BE2C (cell line): ENCODE results near the gene HYKK.

ENCODE experiments used
- DNase-seq: peaks from one replicate; pipeline ENCODE4 v3.0.0-alpha.2; 2020
- H3K27me3 ChIP-seq: fragments of 250-450 bp; sonication (Bioruptor Pico); 2 replicates; pipeline ENCODE4 v1.5.1; 2020; ENCODE audit warnings: mild to moderate bottlenecking
- H3K36me3 ChIP-seq: fragments of 250-450 bp; sonication (Bioruptor Pico); 2 replicates; pipeline ENCODE4 v1.5.1; 2020; ENCODE audit warnings: mild to moderate bottlenecking
- H3K4me1 ChIP-seq: fragments of 250-450 bp; sonication (Bioruptor Pico); 2 replicates; pipeline ENCODE4 v1.5.1; 2020
- H3K4me3 ChIP-seq: 2 replicates; pipeline ENCODE4 v1.5.1; 2011; ENCODE audit warnings: low read depth, low read length
- H3K9me3 ChIP-seq: fragments of 250-450 bp; sonication (Bioruptor Pico); 2 replicates; pipeline ENCODE4 v1.5.1; 2020
- TF ChIP-seq, protein P1 (sequence below): IDR thresholded peaks from 2 replicates; pipeline ENCODE4 v1.5.1; 2012; ENCODE audit warnings: mild to moderate bottlenecking, low read depth, low read length

Gene HYKK

DNA sequence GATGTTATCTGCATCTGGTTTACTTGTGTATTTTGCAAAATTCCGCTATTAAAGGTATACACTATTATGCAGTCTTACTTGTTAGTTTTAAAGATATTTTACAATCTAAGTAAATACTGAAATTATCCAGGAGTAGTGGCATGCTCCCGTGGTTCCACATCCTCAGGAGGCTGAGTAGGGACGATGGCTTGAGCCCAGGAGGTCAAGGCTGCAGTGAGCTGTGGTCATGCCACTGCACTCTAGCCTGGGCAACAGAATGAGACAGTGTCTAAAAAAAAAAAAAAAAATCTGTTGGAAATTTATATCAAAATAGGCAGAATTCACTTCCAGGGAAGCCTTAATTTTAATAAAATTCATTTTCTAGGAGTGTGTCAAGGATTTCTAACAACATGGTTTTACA lies 27.7 kb upstream of the HYKK start:
- TF ChIP-seq, protein P1, sequence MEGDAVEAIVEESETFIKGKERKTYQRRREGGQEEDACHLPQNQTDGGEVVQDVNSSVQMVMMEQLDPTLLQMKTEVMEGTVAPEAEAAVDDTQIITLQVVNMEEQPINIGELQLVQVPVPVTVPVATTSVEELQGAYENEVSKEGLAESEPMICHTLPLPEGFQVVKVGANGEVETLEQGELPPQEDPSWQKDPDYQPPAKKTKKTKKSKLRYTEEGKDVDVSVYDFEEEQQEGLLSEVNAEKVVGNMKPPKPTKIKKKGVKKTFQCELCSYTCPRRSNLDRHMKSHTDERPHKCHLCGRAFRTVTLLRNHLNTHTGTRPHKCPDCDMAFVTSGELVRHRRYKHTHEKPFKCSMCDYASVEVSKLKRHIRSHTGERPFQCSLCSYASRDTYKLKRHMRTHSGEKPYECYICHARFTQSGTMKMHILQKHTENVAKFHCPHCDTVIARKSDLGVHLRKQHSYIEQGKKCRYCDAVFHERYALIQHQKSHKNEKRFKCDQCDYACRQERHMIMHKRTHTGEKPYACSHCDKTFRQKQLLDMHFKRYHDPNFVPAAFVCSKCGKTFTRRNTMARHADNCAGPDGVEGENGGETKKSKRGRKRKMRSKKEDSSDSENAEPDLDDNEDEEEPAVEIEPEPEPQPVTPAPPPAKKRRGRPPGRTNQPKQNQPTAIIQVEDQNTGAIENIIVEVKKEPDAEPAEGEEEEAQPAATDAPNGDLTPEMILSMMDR = no peak
- Histone ChIP-seq H3K9me3 (no peaks in the 10 kb centered on the region), H3K36me3 (peaks cover 70% of the 10 kb centered on the region), H3K4me3 (no peak overlapping the region), H3K27me3 (no peaks in the 10 kb centered on the region), H3K4me1 (no peaks in the 10 kb centered on the region)
- no peak for DNase-seq

DNA sequence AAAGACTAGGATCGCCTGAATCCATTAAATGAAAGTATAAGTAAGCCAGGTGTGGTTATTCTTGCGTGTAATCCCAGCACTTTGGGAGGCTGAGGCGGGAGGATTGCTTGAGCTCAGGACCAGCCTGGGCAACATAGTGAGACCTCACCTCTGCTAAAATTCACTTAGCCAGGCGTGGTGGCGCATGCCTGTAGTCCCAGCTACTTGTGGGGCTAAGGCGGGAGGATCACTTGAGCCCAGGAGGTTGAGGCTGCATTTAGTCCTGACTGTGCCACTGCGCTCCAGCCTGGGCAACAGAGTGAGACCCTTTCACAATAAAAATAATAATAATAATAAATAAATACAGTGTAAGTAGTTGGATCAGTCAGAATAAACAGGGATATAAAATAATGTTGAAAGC lies 25.5 kb upstream of the HYKK start:
- DNase-seq = no peak
- Histone ChIP-seq H3K27me3 (no peaks in the 10 kb centered on the region), H3K4me3 (no peak overlapping the region), H3K4me1 (peaks cover 2% of the 10 kb centered on the region; the same call in 1 of the 2 replicates), H3K36me3 (peaks cover 73% of the 10 kb centered on the region), H3K9me3 (no peaks in the 10 kb centered on the region)
- TF ChIP-seq, protein P1 = no peak

DNA sequence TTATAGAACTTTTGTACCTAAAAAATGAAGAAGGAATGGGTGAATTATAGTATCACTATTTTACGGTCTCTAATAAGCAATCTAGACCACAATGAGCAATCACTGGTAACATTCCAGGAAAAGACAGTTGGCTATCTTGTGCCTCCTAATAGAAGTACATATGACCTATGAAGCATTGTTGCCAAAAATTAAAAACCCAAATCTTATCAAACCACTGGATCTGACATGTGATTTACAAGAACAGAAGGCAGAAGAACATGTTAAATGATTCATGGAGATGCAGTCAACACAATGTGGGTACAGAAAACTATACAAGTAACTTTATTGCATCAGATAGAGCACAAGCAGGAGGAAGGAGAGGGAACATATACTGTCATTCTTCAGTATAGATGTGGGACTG lies 14.5 kb upstream of the HYKK start:
- H3K9me3 ChIP-seq = no peaks in the 10 kb centered on the region
- DNase-seq = no peak
- H3K4me3 ChIP-seq = no peak overlapping the region
- H3K36me3 ChIP-seq = peaks cover 82% of the 10 kb centered on the region
- peaks cover 13% of the 10 kb centered on the region for H3K4me1 ChIP-seq
- TF ChIP-seq, protein P1 = no peak
- no peaks in the 10 kb centered on the region for H3K27me3 ChIP-seq

DNA sequence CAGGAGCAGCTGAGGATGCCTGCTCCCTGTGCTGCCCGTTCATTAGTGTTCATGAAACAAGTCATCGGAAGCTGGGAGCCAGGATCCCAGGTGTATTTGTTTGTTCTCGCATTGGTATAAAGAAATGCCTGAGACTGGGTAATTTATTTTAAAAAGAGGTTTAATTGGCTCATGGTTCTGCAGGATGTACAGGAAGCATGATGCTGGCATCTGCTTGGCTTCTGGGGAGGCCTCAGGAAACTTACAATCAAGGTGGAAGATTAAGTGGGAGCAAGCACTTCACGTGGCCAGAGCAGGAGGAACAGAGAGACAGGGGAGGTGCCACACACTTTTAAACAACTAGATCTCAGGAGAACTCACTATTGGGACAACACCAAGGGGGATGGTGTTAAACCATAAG lies 5.5 kb upstream of the HYKK start:
- peaks cover 35% of the 10 kb centered on the region for H3K36me3 ChIP-seq
- H3K27me3 ChIP-seq = no peaks in the 10 kb centered on the region
- H3K4me1 ChIP-seq = no peaks in the 10 kb centered on the region
- H3K4me3 ChIP-seq = no peak overlapping the region
- no peaks in the 10 kb centered on the region for H3K9me3 ChIP-seq
- DNase-seq = no peak
- TF ChIP-seq, protein P1 = no peak

DNA sequence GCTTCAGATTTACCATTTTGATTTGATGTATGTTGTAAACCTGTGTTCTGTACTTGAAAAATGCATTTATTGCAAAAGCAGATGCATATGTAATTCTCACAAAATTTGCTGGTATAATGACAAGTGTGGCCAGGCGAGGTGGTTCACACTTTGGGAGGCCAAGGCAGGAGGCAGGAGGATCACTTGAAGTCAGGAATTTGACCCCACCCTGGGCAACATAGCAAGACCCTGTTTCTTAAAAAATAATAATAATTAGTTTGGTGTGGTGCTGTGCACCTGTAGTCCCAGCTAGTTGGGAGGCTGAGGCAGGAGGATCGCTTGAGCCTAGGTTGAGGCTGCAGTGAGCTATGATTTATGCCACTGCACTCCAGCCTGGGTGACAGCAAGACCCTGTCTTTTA lies 4.7 kb upstream of the HYKK start:
- no peak for DNase-seq
- Histone ChIP-seq H3K36me3 (peaks cover 27% of the 10 kb centered on the region), H3K4me1 (no peaks in the 10 kb centered on the region), H3K9me3 (no peaks in the 10 kb centered on the region), H3K27me3 (no peaks in the 10 kb centered on the region), H3K4me3 (no peak overlapping the region)
- TF ChIP-seq, protein P1 = no peak

DNA sequence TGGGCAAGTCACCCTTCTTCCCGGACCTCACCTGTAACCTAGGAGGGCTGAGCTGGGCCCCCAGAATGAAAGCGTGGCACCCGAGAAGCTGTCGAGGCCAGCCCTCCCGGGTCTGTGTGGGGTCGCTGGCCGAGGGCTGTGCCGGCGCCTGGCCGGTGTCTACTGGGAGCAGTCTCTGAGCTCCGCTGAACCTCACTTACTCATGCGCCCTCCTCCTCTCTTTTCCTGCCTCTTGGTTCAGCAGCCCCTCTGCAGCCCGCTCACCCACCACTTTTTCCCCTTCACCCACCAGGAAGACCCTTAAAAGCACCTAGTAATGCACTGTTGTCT lies 419 bp downstream of the HYKK start:
- H3K36me3 ChIP-seq = no peaks in the 10 kb centered on the region
- H3K4me3 ChIP-seq = peak overlapping the region; percentile 65
- no peaks in the 10 kb centered on the region for H3K9me3 ChIP-seq
- H3K4me1 ChIP-seq = peaks cover 3% of the 10 kb centered on the region; the same call in 1 of the 2 replicates
- H3K27me3 ChIP-seq = peaks cover 10% of the 10 kb centered on the region
- TF ChIP-seq, protein P1 = no peak
- DNase-seq = no peak
